K562 (cell line): ENCODE measurements around the gene NTSR2. TPM values are rescaled to one million over a fixed set of nuclear protein-coding genes. Genes with fewer than 3 reads are reported as not detected.

Experiments used
- ATAC-seq: fragments of 200-7000 bp; cut with Tn5 transposase; 3 replicates; pipeline ENCODE4 v1.9.1; 2020; ENCODE audit warnings: moderate library complexity
- BruUV-seq: library from RNA; stranded (reverse); fragments of 400-500 nt; replicated peaks from 2 replicates; lab custom pipeline; 2021; lab: Mats Ljungman, UMichigan
- CTCF ChIA-PET: fragments of 300-600 bp; formaldehyde crosslinking; extraction: SDS; loops from one replicate; lab custom pipeline; 2021; ENCODE audit warnings: low intra/inter-chr PET ratio; lab: Yijun Ruan, JAX
- POLR2A ChIA-PET: fragments of 300-600, 350-650 bp; sonication (Branson Sonifier 250); formaldehyde crosslinking; extraction: SDS; loops from one replicate; lab custom pipeline; 2021; ENCODE audit warnings: antibody characterized with exemption, inconsistent platforms; lab: Yijun Ruan, JAX
- DNase-seq, 4 experiments: peaks; one replicate each; pipeline versions ENCODE4 v3.0.0 to v3.0.0-alpha.2; 2011 to 2018; ENCODE audit warnings: low spot score in 3 of 4, mixed read lengths in 3 of 4; ENCODE audit errors: extremely low read depth in 1 of 4
- FAIRE-seq: peaks from 2 replicates; lab custom pipeline; 2011; peaks lifted over from hg19 to GRCh38; lab: Jason Lieb, UNC
- H2AFZ ChIP-seq: 2 replicates; pipeline ENCODE4 v1.6.0; 2011; ENCODE audit warnings: low read depth, low read length, control low read depth, inconsistent platforms
- H3K27ac ChIP-seq: fragments of 200-600 bp; 3 replicates; pipeline ENCODE4 v1.8.0; 2011; ENCODE audit warnings: low read depth, mild to moderate bottlenecking, control low read depth, inconsistent platforms, low read length, moderate library complexity, mixed read lengths; ENCODE audit errors: extremely low read depth
- H3K27me3 ChIP-seq, 2 experiments: fragments of 300-600 bp in 1 of 2; 2 replicates in 1 of 2; 3 replicates in 1 of 2; pipeline versions ENCODE4 v1.6.0 to v1.8.0; 2011; ENCODE audit warnings: inconsistent platforms in 2 of 2, low read length in 2 of 2, mild to moderate bottlenecking in 1 of 2, mixed read lengths in 1 of 2, moderate library complexity in 1 of 2; ENCODE audit not compliant: control insufficient read depth in 2 of 2, insufficient read depth in 2 of 2
- H3K36me3 ChIP-seq: fragments of 300-600 bp; 3 replicates; pipeline ENCODE4 v1.8.0; 2011; ENCODE audit warnings: mild to moderate bottlenecking, low read length, inconsistent platforms; ENCODE audit not compliant: control insufficient read depth, insufficient read depth
- H3K4me1 ChIP-seq, 2 experiments: fragments of 200-600 bp in 1 of 2; replicated peaks in 1 of 2; 2 replicates in 1 of 2; 3 replicates in 1 of 2; pipeline versions ENCODE4 v1.5.1 to v1.8.0; 2011; ENCODE audit warnings: inconsistent platforms in 2 of 2, low read length in 2 of 2, mild to moderate bottlenecking in 1 of 2, mixed read lengths in 1 of 2, moderate library complexity in 1 of 2; ENCODE audit not compliant: control insufficient read depth in 2 of 2, insufficient read depth in 2 of 2
- H3K4me2 ChIP-seq: 2 replicates; pipeline ENCODE4 v1.6.1; 2011; ENCODE audit warnings: low read length, control low read depth, inconsistent platforms, mixed read lengths; ENCODE audit not compliant: insufficient read depth
- H3K4me3 ChIP-seq: fragments of 200-600 bp; sonication (generic), shearing (Covaris generic); 2 replicates; pipeline ENCODE4 v1.5.1; 2016; ENCODE audit warnings: control low read depth, inconsistent platforms
- H3K79me2 ChIP-seq: fragments of 200-600 bp; 3 replicates; pipeline ENCODE4 v1.8.0; 2011; ENCODE audit warnings: low read length, inconsistent platforms; ENCODE audit not compliant: control insufficient read depth, insufficient read depth
- H3K9ac ChIP-seq, 2 experiments: 2 replicates each; pipeline versions ENCODE4 v1.6.0 to v1.6.1; 2011; ENCODE audit warnings: low read depth in 2 of 2, low read length in 2 of 2, control low read depth in 1 of 2, inconsistent platforms in 1 of 2, mild to moderate bottlenecking in 1 of 2, mixed read lengths in 1 of 2; ENCODE audit not compliant: insufficient read depth in 1 of 2
- H3K9me1 ChIP-seq: one replicate; pipeline ENCODE4 v1.6.0; 2011; ENCODE audit warnings: inconsistent platforms, mild to moderate bottlenecking, low read length, moderate library complexity; ENCODE audit not compliant: control insufficient read depth, insufficient read depth
- H3K9me3 ChIP-seq: replicated peaks from 2 replicates; pipeline ENCODE4 v1.5.1; 2011; ENCODE audit warnings: low read depth, low read length, inconsistent platforms; ENCODE audit not compliant: control insufficient read depth, insufficient read depth
- H4K20me1 ChIP-seq: replicated peaks from 2 replicates; pipeline ENCODE4 v1.6.1; 2011; ENCODE audit warnings: low read length, inconsistent platforms, mixed read lengths; ENCODE audit not compliant: control insufficient read depth, insufficient read depth
- ADNP ChIP-seq: fragments of 200-800 bp; sonication (Bioruptor generic); IDR thresholded peaks from 2 replicates; pipeline ENCODE4 v1.6.1; 2016; ENCODE audit warnings: missing genetic modification characterization, missing compliant biosample characterization
- PCBP2 ChIP-seq: fragments of 200-400 bp; formaldehyde crosslinking; IDR thresholded peaks from 2 replicates; pipeline ENCODE4 v1.6.1; 2018; ENCODE audit warnings: low read length, low read depth, mild to moderate bottlenecking, moderate library complexity; ENCODE audit not compliant: poor library complexity, severe bottlenecking
- PHF21A ChIP-seq: fragments of 450-650 bp; IDR thresholded peaks from 2 replicates; pipeline ENCODE4 v1.6.1; 2017; ENCODE audit warnings: low read depth, borderline replicate concordance
- POLR2AphosphoS2 ChIP-seq: IDR thresholded peaks from 2 replicates; pipeline ENCODE4 v1.6.1; 2012; ENCODE audit warnings: low read length, improper control_type of control experiment
- TFAM ChIP-seq: fragments of 250-450 bp; sonication (Bioruptor Pico); conservative IDR thresholded peaks from 2 replicates; pipeline ENCODE4 v1.5.0; 2021; ENCODE audit warnings: mild to moderate bottlenecking, moderate library complexity
- WGBS: fragments of 100-300 bp; shearing (Covaris generic); methylation state at CpG from one replicate; pipeline ENCODE4 v1.1.6; 2016; ENCODE audit warnings: low coverage, mixed read lengths; ENCODE audit not compliant: insufficient coverage; ENCODE audit errors: missing lambda C conversion rate; 5-methylcytosine and 5-hydroxymethylcytosine counted together
- in situ Hi-C: fragments of 300-500 bp; cut with MboI; formaldehyde crosslinking; loops from 4 replicates; pipeline ENCODE4 v1.15.0; 2018; ENCODE audit warnings: inconsistent platforms, mixed read lengths
- intact Hi-C: fragments of 100-400 bp; cut with micrococcal nuclease; formaldehyde crosslinking; loops from 2 replicates; pipeline ENCODE4 v1.14.2; 2022
- polyA plus RNA-seq, 8 experiments: library from polyadenylated mRNA; depleted of rRNA in 4 of 8; stranded (reverse) in 5 of 8; unstranded in 3 of 8; fragments of >200 nt; fragmentation: Nextera tagmentation in 2 of 8; fragmentation: Illumina TruSeq in 1 of 8; extraction: Ambion mirVana in 2 of 8; extraction: Trizol in 1 of 8; gene quantifications; 2 replicates each; pipeline versions ENCODE4 v1.2.1 to v1.2.3, GENCODE V29; 2011 to 2014; ENCODE audit warnings: inconsistent platforms in 1 of 8, missing spikeins in 1 of 8
- total RNA-seq, 7 experiments: library from RNA; depleted of rRNA in 6 of 7; stranded (reverse); fragments of >200 nt in 6 of 7; fragmentation: Illumina TruSeq in 2 of 7; extraction: Trizol in 2 of 7; gene quantifications; 2 replicates each; pipeline versions ENCODE4 v1.2.1 to v1.2.3, GENCODE V29; 2011 to 2021; ENCODE audit warnings: low replicate concordance in 1 of 7

Gene NTSR2
- total and polyA plus RNA-seq, 9 of the 15 experiments (the other 6 are each of a cell fraction or from before 2014, with no cell fraction given) = not detected

- POLR2A ChIA-PET = interaction anchor here (0.9 kb wide), 1 partner anchor 10 kb away, joined by 3 read pairs; no protein-coding TSS in a partner anchor
- FAIRE-seq = no peak
- intact Hi-C loops = no loop called here
Measured at GRCh38 chr2:11637546-11637945, 32.4 kb downstream of the NTSR2 start.

GRCh38 chr2:11636593-11637295 lies 33.3 kb downstream of the NTSR2 start:
- no peaks in the 10 kb centered on the region for H3K79me2 ChIP-seq
- ATAC-seq = no peak
- no peaks in the 10 kb centered on the region for H3K36me3 ChIP-seq
- H3K4me1 ChIP-seq = peaks cover 0 to 9% of the 10 kb centered on the region in 2 experiments; a peak in 2 of 5 replicates
- peaks cover 62 to 83% of the 10 kb centered on the region in 2 experiments for H3K27me3 ChIP-seq
- CTCF ChIA-PET = no interaction called here
- no peak overlapping the region for H2AFZ ChIP-seq
- no peak for TF ChIP-seq PHF21A
- TF ChIP-seq, all 486 proteins: peak for 0
- Histone ChIP-seq H3K4me3 (no peak overlapping the region), H3K4me2 (no peak overlapping the region), H3K9me3 (no peaks in the 10 kb centered on the region), H3K9ac (no peak overlapping the region), H3K9me1 (no peaks in the 10 kb centered on the region), H3K27ac (no peak overlapping the region), H4K20me1 (peaks cover 7% of the 10 kb centered on the region; the same call in 1 of the 2 replicates)
- FAIRE-seq (no peak), DNase-seq (no peak)
- POLR2A ChIA-PET = no interaction called here
- in situ Hi-C loops (no loop called here), intact Hi-C loops (no loop called here)
- no TSS peak for BruUV-seq
- 3% methylated on average over 11 of the region's 11 CpGs for WGBS

More at GRCh38 chr2:11637546-11637945, 32.4 kb downstream of the NTSR2 start:
- DNase-seq = no peak
- in situ Hi-C loops = no loop called here
- 1% methylated on average over 15 of the region's 15 CpGs for WGBS
- no peak overlapping the region for H3K27ac ChIP-seq
- ATAC-seq = peak; percentile 51; the same call in 2 of the 3 replicates
- no peaks in the 10 kb centered on the region for H3K36me3 ChIP-seq
- no peak overlapping the region for H3K4me3 ChIP-seq
- no TSS peak for BruUV-seq
- no peaks in the 10 kb centered on the region for H3K9me1 ChIP-seq
- H4K20me1 ChIP-seq = peaks cover 7% of the 10 kb centered on the region; the same call in 1 of the 2 replicates
- no peaks in the 10 kb centered on the region for H3K9me3 ChIP-seq
- H3K9ac ChIP-seq = no peak overlapping the region
- peaks cover 0 to 9% of the 10 kb centered on the region in 2 experiments; a peak in 2 of 5 replicates for H3K4me1 ChIP-seq
- no peak for TF ChIP-seq TFAM (CRISPR knock-in tag)
- TF ChIP-seq ADNP (tag) = no peak
- TF ChIP-seq PCBP2 = no peak
- no peak for TF ChIP-seq POLR2AphosphoS2
- CTCF ChIA-PET = no interaction called here
- H3K4me2 ChIP-seq = no peak overlapping the region
- H2AFZ ChIP-seq = no peak overlapping the region
- H3K79me2 ChIP-seq = no peaks in the 10 kb centered on the region
- peaks cover 59 to 82% of the 10 kb centered on the region in 2 experiments for H3K27me3 ChIP-seq
